PC-3 (cell line): Measurements from ENCODE around the gene HEPACAM2. TPM values are rescaled to one million over a fixed set of nuclear protein-coding genes. Genes with fewer than 3 reads are reported as not detected.

Experiments
- ATAC-seq: fragments of 200-7000 bp; cut with Tn5 transposase; 2 replicates; pipeline ENCODE4 v1.9.1; 2020; ENCODE audit warnings: mild to moderate bottlenecking, moderate library complexity
- BruUV-seq: library from RNA; stranded (reverse); fragments of 400-500 nt; replicated peaks from 2 replicates; lab custom pipeline; 2021; lab: Mats Ljungman, UMichigan
- CTCF ChIA-PET: fragments of 300-600 bp; sonication (Branson Sonifier 250); formaldehyde crosslinking; loops from one replicate; lab custom pipeline; 2022; ENCODE audit warnings: antibody characterized with exemption; lab: Charles Lee
- POLR2A ChIA-PET: fragments of 300-600 bp; sonication (Branson Sonifier 250); formaldehyde crosslinking; loops from one replicate; lab custom pipeline; 2022; ENCODE audit warnings: antibody characterized with exemption; ENCODE audit not compliant: unreplicated experiment; lab: Charles Lee
- DNase-seq: peaks from one replicate; pipeline ENCODE4 v3.0.0-alpha.2; 2015
- H2AFZ ChIP-seq: fragments of 300-600 bp; sonication (generic); 2 replicates; pipeline ENCODE4 v1.6.0; 2016; ENCODE audit warnings: antibody characterized with exemption, low read length
- H3F3A ChIP-seq: fragments of 300-600 bp; sonication (generic); one replicate; pipeline ENCODE4 v1.6.0; 2017; ENCODE audit warnings: antibody characterized with exemption, low read length, control low read depth, mild to moderate bottlenecking; ENCODE audit not compliant: unreplicated experiment
- H3K27ac ChIP-seq: fragments of 300-600 bp; sonication (generic); 2 replicates; pipeline ENCODE4 v1.5.1; 2016; ENCODE audit warnings: mild to moderate bottlenecking, low read length
- H3K27me3 ChIP-seq: fragments of 300-600 bp; sonication (generic); 2 replicates; pipeline ENCODE4 v1.6.1; 2016; ENCODE audit warnings: low read length, mixed read lengths
- H3K36me3 ChIP-seq: fragments of 300-600 bp; sonication (generic); 2 replicates; pipeline ENCODE4 v1.6.1; 2016; ENCODE audit warnings: low read depth, mixed run types, low read length, mixed read lengths
- H3K4me1 ChIP-seq: fragments of 300-600 bp; sonication (generic); 2 replicates; pipeline ENCODE4 v1.5.1; 2016; ENCODE audit warnings: low read length; ENCODE audit not compliant: insufficient read depth
- H3K4me2 ChIP-seq: fragments of 300-600 bp; sonication (generic); 2 replicates; pipeline ENCODE4 v1.6.0; 2016; ENCODE audit warnings: low read length
- H3K4me3 ChIP-seq: fragments of 300-600 bp; sonication (generic); 2 replicates; pipeline ENCODE4 v1.5.1; 2016; ENCODE audit warnings: mild to moderate bottlenecking, low read length, mixed read lengths
- H3K79me2 ChIP-seq: fragments of 300-600 bp; sonication (generic); 2 replicates; pipeline ENCODE4 v1.6.1; 2017; ENCODE audit warnings: low read length, mixed read lengths
- H3K9ac ChIP-seq: fragments of 300-600 bp; sonication (generic); 2 replicates; pipeline ENCODE4 v1.6.0; 2016; ENCODE audit warnings: mild to moderate bottlenecking, low read length
- H3K9me2 ChIP-seq: fragments of 300-600 bp; sonication (generic); replicated peaks from 2 replicates; pipeline ENCODE4 v1.6.1; 2016; ENCODE audit warnings: mixed run types, low read length, mixed read lengths
- H3K9me3 ChIP-seq: fragments of 300-600 bp; sonication (generic); 2 replicates; pipeline ENCODE4 v1.6.1; 2016; ENCODE audit warnings: low read length, mixed read lengths
- H4K20me1 ChIP-seq: fragments of 300-600 bp; sonication (generic); 2 replicates; pipeline ENCODE4 v1.6.1; 2016; ENCODE audit warnings: low read length, mixed read lengths
- EZH2 ChIP-seq: fragments of 300-600 bp; sonication (generic); IDR thresholded peaks from one replicate; pipeline ENCODE4 v1.6.1; 2017; ENCODE audit warnings: antibody characterized with exemption, mild to moderate bottlenecking, low read length; ENCODE audit not compliant: unreplicated experiment
- EZH2phosphoT487 ChIP-seq: fragments of 300-600 bp; sonication (generic); IDR thresholded peaks from 2 replicates; pipeline ENCODE4 v1.6.1; 2018; ENCODE audit warnings: mild to moderate bottlenecking, antibody characterized with exemption, low read length, borderline replicate concordance
- intact Hi-C: fragments of 100-400 bp; cut with micrococcal nuclease; formaldehyde crosslinking; loops from 2 replicates; pipeline ENCODE4 v1.9.0; 2023
- total RNA-seq: library from RNA; depleted of rRNA; stranded (reverse); fragments of >200 nt; gene quantifications from 2 replicates; pipeline ENCODE4 v1.2.3, GENCODE V29; 2014
- TF ChIP-seq, protein P1 (sequence below): fragments of 300-600 bp; sonication (generic); conservative IDR thresholded peaks from 2 replicates; pipeline ENCODE4 v1.5.1; 2017; ENCODE audit warnings: antibody characterized with exemption, low read depth, mild to moderate bottlenecking, low read length

The HEPACAM2 gene
- total RNA-seq, 1 experiment from 2014 or later, result not detected

DNA sequence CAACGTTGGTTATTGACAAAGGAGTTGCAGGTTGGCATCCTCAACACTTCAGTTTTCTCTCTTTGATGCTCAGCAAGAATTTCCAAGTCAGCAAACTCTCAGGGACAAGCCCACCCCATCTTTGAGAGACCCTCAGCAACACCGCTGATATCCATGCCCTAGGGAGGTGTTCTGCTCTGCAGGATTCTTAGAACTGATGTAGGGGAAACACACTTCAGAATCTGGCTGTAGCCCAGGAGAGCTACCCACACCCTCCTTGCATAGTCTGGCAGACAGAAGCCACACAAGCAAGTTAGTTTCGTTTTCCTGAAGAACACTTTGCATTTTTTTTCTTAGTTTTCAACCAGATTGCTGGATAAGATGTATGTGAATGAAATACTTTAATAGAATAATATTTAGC lies 78.9 kb downstream of the HEPACAM2 start:
- H3K79me2 ChIP-seq, result no peaks in the 10 kb centered on the region
- TF ChIP-seq, protein P1, sequence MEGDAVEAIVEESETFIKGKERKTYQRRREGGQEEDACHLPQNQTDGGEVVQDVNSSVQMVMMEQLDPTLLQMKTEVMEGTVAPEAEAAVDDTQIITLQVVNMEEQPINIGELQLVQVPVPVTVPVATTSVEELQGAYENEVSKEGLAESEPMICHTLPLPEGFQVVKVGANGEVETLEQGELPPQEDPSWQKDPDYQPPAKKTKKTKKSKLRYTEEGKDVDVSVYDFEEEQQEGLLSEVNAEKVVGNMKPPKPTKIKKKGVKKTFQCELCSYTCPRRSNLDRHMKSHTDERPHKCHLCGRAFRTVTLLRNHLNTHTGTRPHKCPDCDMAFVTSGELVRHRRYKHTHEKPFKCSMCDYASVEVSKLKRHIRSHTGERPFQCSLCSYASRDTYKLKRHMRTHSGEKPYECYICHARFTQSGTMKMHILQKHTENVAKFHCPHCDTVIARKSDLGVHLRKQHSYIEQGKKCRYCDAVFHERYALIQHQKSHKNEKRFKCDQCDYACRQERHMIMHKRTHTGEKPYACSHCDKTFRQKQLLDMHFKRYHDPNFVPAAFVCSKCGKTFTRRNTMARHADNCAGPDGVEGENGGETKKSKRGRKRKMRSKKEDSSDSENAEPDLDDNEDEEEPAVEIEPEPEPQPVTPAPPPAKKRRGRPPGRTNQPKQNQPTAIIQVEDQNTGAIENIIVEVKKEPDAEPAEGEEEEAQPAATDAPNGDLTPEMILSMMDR, result no peak
- TF ChIP-seq EZH2 (no peak), EZH2phosphoT487 (no peak)
- ATAC-seq (peak; percentile 48), DNase-seq (peak; percentile 41)
- no peaks in the 10 kb centered on the region for H3K27me3 ChIP-seq
- H3K9ac ChIP-seq, result peak overlapping the region; percentile 47
- H3K4me2 ChIP-seq, result peak overlapping the region; percentile 96
- H2AFZ ChIP-seq, result peak overlapping the region; percentile 92
- no peaks in the 10 kb centered on the region for H3K9me2 ChIP-seq
- CTCF ChIA-PET, result no interaction called here
- H3K4me3 ChIP-seq, result peak overlapping the region; percentile 74
- no peaks in the 10 kb centered on the region for H3K9me3 ChIP-seq
- H3K36me3 ChIP-seq, result no peaks in the 10 kb centered on the region
- BruUV-seq, result no TSS peak
- H3K4me1 ChIP-seq, result peaks cover 40% of the 10 kb centered on the region
- no peaks in the 10 kb centered on the region for H4K20me1 ChIP-seq
- H3F3A ChIP-seq, result no peaks in the 10 kb centered on the region
- H3K27ac ChIP-seq, result no peak overlapping the region
- POLR2A ChIA-PET, result no interaction called here
- intact Hi-C loops, result loop anchor here (2.0 kb wide), 1 partner anchor 29 kb away; no protein-coding TSS in a partner anchor

DNA sequence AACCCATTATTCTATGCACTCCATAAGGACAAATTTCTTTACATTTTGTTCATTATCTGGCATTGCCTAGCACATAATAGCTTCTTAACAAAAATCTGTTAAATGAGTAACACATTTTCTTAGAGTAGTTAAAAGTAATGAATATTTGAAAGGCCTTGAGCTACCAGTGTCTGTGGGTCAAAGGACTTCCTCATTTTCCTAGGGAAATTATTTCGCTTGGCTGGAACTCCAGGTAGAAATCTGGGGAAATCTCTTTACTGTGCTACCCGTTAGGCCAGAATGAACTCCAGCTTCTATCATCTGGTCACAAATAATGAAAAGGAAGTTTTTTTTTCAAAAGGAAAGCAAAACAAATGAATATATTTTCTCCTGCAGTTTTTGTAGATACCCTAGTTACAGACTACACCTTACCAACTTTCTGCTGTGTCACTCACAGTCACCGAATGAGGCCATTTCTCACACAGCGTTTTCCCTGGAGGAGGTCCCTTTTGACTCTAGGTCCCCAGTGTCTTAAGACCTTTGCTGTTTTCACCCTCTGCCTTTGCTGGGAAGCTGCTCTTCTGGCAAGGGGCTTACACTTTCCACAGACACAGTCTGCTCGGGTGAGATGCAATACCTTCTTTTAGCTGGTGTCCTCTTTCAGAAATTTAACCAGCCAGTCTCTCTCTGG lies 79.7 kb downstream of the HEPACAM2 start:
- no peak overlapping the region for H3K27ac ChIP-seq
- BruUV-seq, result no TSS peak

More for the DNA sequence above, 79.7 kb downstream of the HEPACAM2 start:
- H3K9me2 ChIP-seq, result no peaks in the 10 kb centered on the region
- peak overlapping the region; percentile 96 for H3K4me2 ChIP-seq
- H2AFZ ChIP-seq, result peak overlapping the region; percentile 92
- no peaks in the 10 kb centered on the region for H3K36me3 ChIP-seq
- POLR2A ChIA-PET, result no interaction called here
- no peak for TF ChIP-seq EZH2phosphoT487
- TF ChIP-seq EZH2, result no peak
- TF ChIP-seq, protein P1, result no peak
- no peaks in the 10 kb centered on the region for H3F3A ChIP-seq
- DNase-seq (no peak), ATAC-seq (no peak)
- H3K27me3 ChIP-seq, result no peaks in the 10 kb centered on the region
- no peaks in the 10 kb centered on the region for H3K9me3 ChIP-seq
- intact Hi-C loops, result loop anchor here (2.0 kb wide), 1 partner anchor 28 kb away; no protein-coding TSS in a partner anchor
- peak overlapping the region; percentile 74; the same call in 1 of the 2 replicates for H3K4me3 ChIP-seq
- no peak overlapping the region for H3K9ac ChIP-seq
- peaks cover 47% of the 10 kb centered on the region for H3K4me1 ChIP-seq
- CTCF ChIA-PET, result no interaction called here
- H4K20me1 ChIP-seq, result no peaks in the 10 kb centered on the region
- no peaks in the 10 kb centered on the region for H3K79me2 ChIP-seq
